ENCODE results near the gene HINT3. TPM values are rescaled to one million over a fixed set of nuclear protein-coding genes. Genes with fewer than 3 reads are reported as not detected.
A peak's percentile ranks its signal among the peaks of the same experiment; 100 is the strongest.
"Not testable (repeated sequence)": the region's sequence is repeated elsewhere in the genome, so short reads cannot be mapped to it uniquely, and the experiment has no call there.

The HINT3 gene
- total RNA-seq, 1 experiment from 2014 or later, result 8.8 TPM

DNA sequence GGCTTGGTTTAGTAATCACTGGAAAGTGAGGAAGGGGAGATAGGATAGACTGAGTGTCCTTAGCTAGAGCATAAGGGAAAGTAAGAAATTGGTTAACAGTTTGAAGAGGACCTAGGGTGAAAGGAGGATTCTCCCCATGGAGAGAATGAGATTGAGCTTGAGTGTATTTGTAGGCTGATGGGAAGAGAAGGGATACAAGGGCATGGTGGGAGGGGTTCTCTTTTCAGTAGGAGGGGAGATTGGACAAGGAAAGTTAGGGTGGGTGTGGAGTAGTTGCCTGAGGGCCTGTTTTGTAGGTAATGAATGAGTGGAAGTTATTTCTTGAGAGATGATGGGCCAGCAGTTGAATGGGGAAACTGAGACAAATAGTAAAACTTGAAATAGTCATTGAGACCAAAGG is 31.7 kb downstream of the HINT3 start:
- H3K36me3 ChIP-seq, result no peaks in the 10 kb centered on the region
- H3K4me1 ChIP-seq, result peaks cover 9% of the 10 kb centered on the region
- no peaks in the 10 kb centered on the region for H3K9me3 ChIP-seq (replicated peaks)
- no peaks in the 10 kb centered on the region for H3K27me3 ChIP-seq
- no peak overlapping the region for H3K4me3 ChIP-seq
- no peak for DNase-seq
- no peak overlapping the region for H3K27ac ChIP-seq

DNA sequence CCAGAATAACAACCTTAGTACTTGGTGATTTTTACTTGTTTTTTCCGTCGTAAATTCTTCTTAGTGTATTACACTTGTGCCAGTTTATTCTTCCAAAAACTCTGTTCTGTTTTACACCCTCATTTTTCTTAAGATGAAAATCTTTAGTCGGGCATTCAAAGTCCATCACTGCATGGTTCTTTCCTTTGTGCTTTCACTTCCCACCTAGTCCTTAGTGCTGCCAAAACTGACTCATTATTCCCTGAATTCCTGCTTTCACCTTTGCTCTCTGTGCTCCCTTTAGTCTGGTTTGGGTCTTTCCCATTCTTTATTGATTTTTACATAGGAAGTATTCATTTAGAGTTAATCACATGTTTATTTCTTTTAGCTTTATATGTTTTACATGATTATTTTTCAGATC is 33.1 kb downstream of the HINT3 start:
- Histone ChIP-seq H3K4me1 (no peaks in the 10 kb centered on the region), H3K36me3 (no peaks in the 10 kb centered on the region), H3K27ac (no peak overlapping the region), H3K27me3 (no peaks in the 10 kb centered on the region), H3K9me3 (replicated peaks) (no peaks in the 10 kb centered on the region), H3K4me3 (no peak overlapping the region)
- DNase-seq, result no peak

DNA sequence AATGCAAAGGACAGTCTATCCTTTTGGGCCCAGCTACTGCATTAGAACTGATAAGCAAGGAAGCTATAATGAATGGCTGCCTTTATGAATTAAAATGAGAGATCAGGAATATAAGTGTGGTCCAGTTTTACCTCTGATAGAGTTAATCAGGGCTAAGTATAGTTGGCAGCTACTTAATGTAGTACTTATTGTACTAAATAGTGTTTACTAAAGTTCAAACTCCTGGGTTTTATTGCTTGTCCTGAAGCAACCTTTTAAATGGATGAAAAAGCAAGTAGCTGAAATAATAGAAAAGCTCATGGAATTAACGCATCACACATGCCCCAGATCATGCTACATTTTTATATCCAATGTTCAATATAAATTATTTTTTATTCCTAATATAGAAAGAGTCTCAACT is 35.1 kb downstream of the HINT3 start:
- DNase-seq, result no peak
- Histone ChIP-seq H3K4me3 (no peak overlapping the region), H3K36me3 (0 out of 2 replicates have a peak, but pooled peaks cover 6% of the 10 kb centered on the region), H3K27me3 (no peaks in the 10 kb centered on the region), H3K4me1 (no peaks in the 10 kb centered on the region), H3K27ac (no peak overlapping the region), H3K9me3 (replicated peaks) (no peaks in the 10 kb centered on the region)

DNA sequence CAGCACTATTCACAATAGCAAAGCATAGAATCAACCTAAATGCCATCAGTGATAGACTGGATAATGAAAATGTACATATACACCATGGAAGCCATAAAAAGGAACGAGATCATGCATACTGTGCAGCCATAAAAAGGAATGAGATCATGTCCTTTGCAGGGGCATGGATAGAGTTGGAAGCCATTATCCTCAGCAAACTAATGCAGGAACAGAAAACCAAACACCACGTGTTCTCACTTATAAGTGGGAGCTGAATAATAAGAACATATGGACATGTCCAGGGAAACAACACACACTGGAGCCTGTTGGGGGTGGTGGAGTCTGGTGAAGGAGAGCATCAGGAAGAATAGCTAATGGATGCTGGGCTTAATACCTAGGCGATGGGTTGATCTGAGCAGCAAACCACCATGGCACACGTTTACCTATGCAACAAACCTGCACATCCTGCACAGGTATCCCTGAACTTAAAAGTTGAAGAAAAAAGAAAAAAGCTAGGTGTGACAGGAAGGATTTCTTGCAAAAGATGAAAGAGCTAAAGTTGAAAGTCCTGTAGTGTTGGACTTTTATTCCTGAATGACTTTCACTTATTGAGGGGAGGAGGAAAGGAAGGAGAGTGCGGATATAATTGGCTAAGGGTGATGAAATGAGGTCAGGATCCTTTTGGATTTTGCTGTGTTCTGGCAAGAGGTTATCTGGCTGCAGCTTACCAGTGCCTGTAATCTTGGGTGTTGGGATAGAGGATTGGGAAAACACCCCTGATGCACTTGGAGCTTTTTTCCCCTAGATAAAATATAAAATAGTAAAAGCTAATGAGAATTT is 38.3 kb downstream of the HINT3 start:
- H3K27ac ChIP-seq, result no peak overlapping the region
- no peaks in the 10 kb centered on the region for H3K27me3 ChIP-seq
- H3K4me1 ChIP-seq, result no peaks in the 10 kb centered on the region
- no peak for DNase-seq
- H3K4me3 ChIP-seq, result no peak overlapping the region
- peaks cover 29% of the 10 kb centered on the region for H3K36me3 ChIP-seq
- no peaks in the 10 kb centered on the region for H3K9me3 ChIP-seq (replicated peaks)

DNA sequence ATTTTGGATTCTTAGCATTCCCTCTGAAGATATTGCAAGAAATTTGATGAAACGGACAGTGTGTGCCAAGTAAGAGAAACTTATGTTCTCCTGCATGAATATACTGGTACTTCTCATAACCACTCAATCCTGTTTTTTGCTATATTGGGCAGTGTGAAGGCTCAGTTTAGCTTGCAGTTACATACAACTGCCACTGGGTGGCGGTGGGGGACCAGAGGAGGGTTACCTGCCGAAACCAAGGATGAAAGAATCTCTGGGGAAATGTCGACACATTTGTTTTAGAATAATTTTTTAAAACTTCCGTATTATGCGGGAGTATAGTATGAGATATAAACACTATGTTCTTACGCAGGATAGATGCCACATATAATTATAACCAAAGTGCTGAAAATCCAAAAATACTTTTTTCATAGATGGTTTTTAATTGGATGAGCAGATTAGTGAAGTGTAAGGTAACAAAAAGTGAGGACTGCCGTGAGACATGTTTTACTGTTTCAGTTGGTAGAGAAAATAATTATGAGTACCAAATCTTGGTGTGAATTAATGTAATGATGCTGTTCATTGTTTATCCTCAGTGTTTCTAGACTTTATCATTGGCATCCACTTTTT is 39.5 kb downstream of the HINT3 start:
- Histone ChIP-seq H3K4me1 (no peaks in the 10 kb centered on the region), H3K27me3 (no peaks in the 10 kb centered on the region), H3K36me3 (peaks cover 32% of the 10 kb centered on the region), H3K4me3 (no peak overlapping the region), H3K27ac (no peak overlapping the region), H3K9me3 (replicated peaks) (no peaks in the 10 kb centered on the region)
- DNase-seq, result peak; percentile 37 to 80

DNA sequence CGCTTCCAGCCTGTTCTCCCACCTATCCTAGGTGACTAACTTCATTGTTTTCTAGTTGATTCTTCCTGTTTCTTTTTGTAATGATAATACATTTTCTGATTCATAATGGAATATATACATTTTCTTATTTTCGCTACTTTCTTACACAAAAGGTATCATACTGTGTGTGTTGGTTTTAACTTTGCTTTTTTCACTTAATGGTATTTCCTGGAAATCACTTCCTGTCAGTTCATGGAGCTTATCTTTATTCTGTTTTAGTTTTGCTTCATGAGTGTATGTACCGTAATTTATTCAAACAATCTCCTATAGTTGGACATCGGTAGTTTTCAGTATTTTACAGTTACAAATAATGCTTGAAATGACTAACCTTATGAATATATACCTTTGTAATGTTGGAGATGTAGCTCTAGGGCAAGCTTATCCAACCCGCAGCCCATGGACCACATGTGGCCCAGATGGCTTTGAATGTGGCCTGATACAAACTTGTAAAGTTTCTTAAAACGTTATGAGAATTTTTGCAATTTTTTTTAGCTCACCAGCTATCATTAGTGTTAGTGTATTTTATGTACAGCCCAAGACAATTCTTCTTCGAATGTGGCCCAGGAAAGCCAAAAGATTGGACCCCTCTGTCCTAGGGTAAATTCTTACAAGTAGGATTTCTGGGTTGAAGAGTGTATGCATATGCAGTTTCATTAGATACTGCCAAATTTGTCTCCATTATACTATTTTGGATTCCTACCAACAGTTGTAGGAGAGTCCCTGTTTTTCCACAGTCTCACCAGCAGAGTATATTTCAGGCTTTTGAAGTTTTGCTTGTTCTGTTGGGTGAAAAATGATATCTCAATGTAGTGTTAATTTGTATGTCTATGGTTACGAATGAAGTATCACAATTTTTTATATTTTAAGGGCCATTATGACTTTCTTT is 46.4 kb downstream of the HINT3 start:
- H3K27me3 ChIP-seq, result no peaks in the 10 kb centered on the region
- H3K4me3 ChIP-seq, result no peak overlapping the region
- H3K27ac ChIP-seq, result no peak overlapping the region
- no peaks in the 10 kb centered on the region for H3K4me1 ChIP-seq
- DNase-seq, result no peak
- peaks cover 43% of the 10 kb centered on the region for H3K36me3 ChIP-seq
- no peaks in the 10 kb centered on the region for H3K9me3 ChIP-seq (replicated peaks)

DNA sequence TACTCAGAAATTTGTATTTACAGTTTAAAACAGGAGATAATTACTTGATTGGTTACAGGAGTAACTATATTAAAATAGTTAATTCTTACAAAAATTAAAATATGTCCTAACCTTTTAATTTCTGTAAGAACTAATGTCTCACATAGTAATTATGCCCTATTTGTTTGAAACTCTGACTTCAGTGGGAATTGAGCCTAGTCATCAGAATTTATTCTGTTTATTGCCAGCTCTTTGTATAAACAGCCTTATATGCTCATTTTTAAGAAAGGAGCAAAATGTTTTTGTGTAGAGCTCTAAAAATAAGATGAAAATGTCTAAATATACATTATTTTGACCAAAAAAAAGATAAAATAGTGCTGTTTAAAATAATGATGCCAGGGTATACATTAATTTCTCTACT is 51.2 kb downstream of the HINT3 start:
- H3K4me1 ChIP-seq, result no peaks in the 10 kb centered on the region
- H3K27me3 ChIP-seq, result no peaks in the 10 kb centered on the region
- H3K4me3 ChIP-seq, result no peak overlapping the region
- no peak overlapping the region for H3K27ac ChIP-seq
- H3K9me3 ChIP-seq (replicated peaks), result no peaks in the 10 kb centered on the region
- H3K36me3 ChIP-seq, result peaks cover 29% of the 10 kb centered on the region
- DNase-seq, result no peak

DNA sequence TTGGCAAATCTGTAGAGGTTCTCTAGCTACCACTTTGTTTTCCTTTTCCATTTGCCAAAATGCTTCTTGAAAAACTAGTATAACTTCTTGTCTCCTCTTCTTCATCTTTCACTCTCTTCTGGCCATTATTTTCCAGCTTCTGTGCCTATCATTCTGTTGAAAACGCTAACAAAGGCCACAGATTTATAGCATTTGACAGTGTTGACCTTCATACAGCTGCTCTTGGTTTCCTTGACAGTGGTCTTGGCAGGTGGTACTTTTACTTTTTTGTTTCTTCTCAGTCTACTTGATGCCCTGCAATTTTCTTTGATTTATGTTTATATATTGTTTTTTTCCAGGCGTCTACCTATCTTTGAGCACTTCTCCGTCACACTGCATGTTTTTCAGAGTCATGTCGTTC is 53.5 kb downstream of the HINT3 start:
- H3K9me3 ChIP-seq (replicated peaks), result no peaks in the 10 kb centered on the region
- no peak overlapping the region for H3K27ac ChIP-seq
- H3K4me3 ChIP-seq, result no peak overlapping the region
- H3K4me1 ChIP-seq, result no peaks in the 10 kb centered on the region
- peaks cover 31% of the 10 kb centered on the region for H3K36me3 ChIP-seq
- H3K27me3 ChIP-seq, result no peaks in the 10 kb centered on the region
- no peak for DNase-seq

DNA sequence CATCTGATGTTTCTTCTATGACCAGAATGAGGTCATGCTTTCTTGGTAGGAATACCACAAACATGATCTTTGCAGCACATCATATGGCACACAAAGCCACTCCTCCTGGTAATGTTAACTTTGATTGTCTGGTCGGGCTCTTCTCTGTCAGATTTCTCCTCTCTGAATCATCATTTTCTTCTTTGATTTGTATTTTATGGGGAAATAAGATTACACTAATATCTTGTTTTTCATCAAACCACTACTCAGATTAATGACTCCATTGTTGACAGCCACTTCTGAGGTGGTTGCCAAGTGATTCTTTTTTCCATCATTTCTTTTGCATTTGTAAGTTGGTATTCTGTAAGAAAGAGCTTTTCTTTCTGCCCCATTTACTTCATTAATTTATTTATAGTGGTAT is 59.3 kb downstream of the HINT3 start:
- Histone ChIP-seq H3K9me3 (replicated peaks) (no peaks in the 10 kb centered on the region), H3K36me3 (peaks cover 39% of the 10 kb centered on the region), H3K27me3 (no peaks in the 10 kb centered on the region), H3K27ac (no peak overlapping the region), H3K4me1 (no peaks in the 10 kb centered on the region), H3K4me3 (no peak overlapping the region)
- no peak for DNase-seq

DNA sequence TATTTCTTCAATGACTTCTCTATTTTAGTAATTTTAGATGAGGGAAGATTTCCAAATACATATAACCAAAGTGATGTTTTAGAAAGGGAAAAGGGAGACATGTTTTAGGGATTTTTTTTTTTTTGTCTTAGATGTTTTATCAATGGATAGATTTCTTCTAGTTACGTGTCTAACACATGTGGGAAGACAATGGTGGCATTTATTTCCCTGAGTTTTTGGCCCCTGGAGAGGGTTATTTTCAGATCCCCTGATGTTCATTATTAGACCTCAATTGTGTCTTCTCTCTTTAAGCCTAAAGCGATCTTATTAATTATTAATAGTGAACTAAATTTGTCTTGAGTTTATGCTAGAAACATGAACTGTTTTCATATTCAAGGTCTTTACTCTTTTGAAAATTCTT is 60.0 kb downstream of the HINT3 start:
- peaks cover 37% of the 10 kb centered on the region for H3K36me3 ChIP-seq

DNA sequence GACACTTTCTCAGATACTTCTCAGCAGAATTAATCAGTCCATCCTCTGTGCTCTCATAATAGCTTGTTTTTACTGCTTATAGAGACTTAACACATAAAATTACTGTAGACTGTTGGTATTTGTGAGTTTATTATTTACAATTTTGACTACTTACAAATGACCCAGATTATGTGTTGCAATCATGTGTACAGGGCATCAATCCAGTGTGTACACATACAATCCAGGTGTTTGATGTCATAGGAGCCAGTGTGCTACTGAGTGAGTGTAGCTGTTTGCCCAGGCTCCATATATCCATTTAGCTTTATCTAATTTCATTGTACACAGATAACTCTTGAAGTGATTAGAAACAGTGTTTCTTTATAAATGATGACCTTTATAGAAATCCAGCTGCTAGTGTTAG is 61.1 kb downstream of the HINT3 start:
- Histone ChIP-seq H3K36me3 (peaks cover 38% of the 10 kb centered on the region), H3K27me3 (no peaks in the 10 kb centered on the region), H3K4me1 (no peaks in the 10 kb centered on the region), H3K9me3 (replicated peaks) (no peaks in the 10 kb centered on the region), H3K4me3 (no peak overlapping the region), H3K27ac (no peak overlapping the region)
- no peak for DNase-seq

More for the DNA sequence above, 60.0 kb downstream of the HINT3 start:
- no peaks in the 10 kb centered on the region for H3K27me3 ChIP-seq
- no peak for DNase-seq
- H3K4me3 ChIP-seq, result no peak overlapping the region
- no peaks in the 10 kb centered on the region for H3K4me1 ChIP-seq
- H3K9me3 ChIP-seq (replicated peaks), result no peaks in the 10 kb centered on the region
- H3K27ac ChIP-seq, result no peak overlapping the region

DNA sequence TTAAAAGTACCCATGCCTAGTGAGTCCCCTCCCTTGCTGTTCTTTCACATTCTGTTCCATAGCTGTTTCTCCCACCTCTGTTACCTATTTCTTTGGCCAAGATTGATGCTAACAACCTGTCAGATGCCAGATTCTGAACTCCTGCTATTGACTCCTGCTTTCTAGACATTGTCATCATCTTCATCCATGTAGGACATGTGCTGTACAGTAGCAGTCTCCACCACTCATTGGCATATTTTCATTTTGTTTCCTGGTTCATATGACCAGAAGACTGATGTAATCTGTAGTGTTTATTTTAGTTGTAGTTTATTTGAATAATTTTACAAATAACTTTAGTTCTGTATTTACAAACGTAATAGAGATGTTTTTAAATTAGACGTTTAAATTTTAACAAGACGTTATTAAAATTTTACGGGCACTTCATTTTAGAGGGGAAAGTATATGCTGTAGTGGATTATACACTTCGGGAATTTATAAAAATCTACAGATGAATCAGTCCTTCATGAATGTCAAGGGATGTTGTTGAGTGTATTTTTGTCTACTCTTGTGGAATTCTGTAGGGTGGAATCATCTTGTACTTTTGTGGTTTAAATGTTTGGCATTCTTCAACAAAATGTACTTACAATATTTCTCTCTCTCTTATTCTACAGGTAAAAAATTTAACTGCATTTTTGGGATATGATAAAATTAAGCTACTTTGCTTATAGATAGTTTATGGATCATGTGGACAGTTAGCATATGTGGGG is 63.9 kb downstream of the HINT3 start:
- H3K4me3 ChIP-seq, result no peak overlapping the region
- DNase-seq, result no peak
- H3K27me3 ChIP-seq, result no peaks in the 10 kb centered on the region
- H3K9me3 ChIP-seq (replicated peaks), result no peaks in the 10 kb centered on the region
- peaks cover 28% of the 10 kb centered on the region for H3K36me3 ChIP-seq
- no peak overlapping the region for H3K27ac ChIP-seq
- no peaks in the 10 kb centered on the region for H3K4me1 ChIP-seq

DNA sequence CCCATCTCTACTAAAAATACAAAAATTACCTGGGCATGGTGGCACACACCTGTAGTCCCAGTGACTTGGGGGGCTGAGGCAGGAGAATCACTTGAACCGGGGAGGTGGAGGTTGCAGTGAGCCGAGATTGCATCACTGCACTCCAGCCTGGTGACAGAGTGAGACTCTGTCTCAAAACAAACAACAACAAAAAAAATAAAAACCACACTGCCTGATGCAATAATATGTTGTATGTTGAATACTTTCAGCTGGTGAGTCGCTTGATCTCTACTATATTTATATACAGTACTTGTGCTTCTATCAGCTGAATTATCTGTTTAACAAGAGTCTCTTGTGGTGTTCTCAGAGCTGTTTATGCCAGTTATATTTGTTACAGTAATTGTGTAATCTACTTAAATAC is 66.9 kb downstream of the HINT3 start:
- not testable (repeated sequence) for H3K27ac ChIP-seq; H3K27me3 ChIP-seq; H3K4me3 ChIP-seq; H3K4me1 ChIP-seq; H3K9me3 ChIP-seq (replicated peaks); DNase-seq
- H3K36me3 ChIP-seq, result peaks cover 19% of the 10 kb centered on the region

DNA sequence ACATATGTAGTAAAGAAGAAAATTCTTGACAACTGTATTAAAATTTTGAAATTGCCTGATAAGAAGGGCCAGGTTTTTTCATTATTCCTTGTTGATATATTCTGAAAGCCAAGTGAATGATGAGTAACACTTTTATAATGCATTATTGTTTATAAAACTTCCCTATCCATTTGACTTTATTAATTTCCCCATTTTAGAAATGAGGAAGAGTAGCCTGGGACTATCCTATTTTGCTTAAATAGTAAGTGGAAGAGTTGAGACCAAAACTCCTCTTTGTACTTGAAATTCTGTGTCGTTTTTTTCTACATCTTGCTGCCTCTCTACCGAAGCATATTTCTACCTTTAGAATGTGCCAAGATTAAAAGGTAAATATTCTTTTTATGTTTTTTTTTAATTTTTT is 69.4 kb downstream of the HINT3 start:
- Histone ChIP-seq H3K9me3 (replicated peaks) (no peaks in the 10 kb centered on the region), H3K4me3 (no peak overlapping the region), H3K27ac (no peak overlapping the region), H3K4me1 (no peaks in the 10 kb centered on the region), H3K27me3 (no peaks in the 10 kb centered on the region), H3K36me3 (peaks cover 12% of the 10 kb centered on the region)
- DNase-seq, result no peak

Measured in SJCRH30 (cell line).